GM23338 (cell line): ENCODE data around the gene N4BP2. TPM values are rescaled to one million over a fixed set of nuclear protein-coding genes. Genes with fewer than 3 reads are reported as not detected.

Experiments
- ATAC-seq: fragments of 200-7000 bp; cut with Tn5 transposase; 3 replicates; pipeline ENCODE4 v1.9.1; 2020
- DNase-seq: peaks from one replicate; pipeline ENCODE4 v3.0.0-alpha.2; 2015; ENCODE audit warnings: low spot score
- H2AFZ ChIP-seq: fragments of 200-600 bp; sonication (generic); 2 replicates; pipeline ENCODE4 v1.8.0; 2016; ENCODE audit warnings: antibody characterized with exemption, mild to moderate bottlenecking, moderate library complexity
- H3F3A ChIP-seq: fragments of 200-600 bp; sonication (generic); replicated peaks from 2 replicates; pipeline ENCODE4 v1.8.0; 2017; ENCODE audit warnings: antibody characterized with exemption, mixed run types, low read depth
- H3K27ac ChIP-seq: fragments of 200-600 bp; sonication (generic); 2 replicates; pipeline ENCODE4 v1.6.1; 2016; ENCODE audit warnings: low read depth
- H3K27me3 ChIP-seq: fragments of 200-600 bp; sonication (generic); 2 replicates; pipeline ENCODE4 v1.8.0; 2016; ENCODE audit warnings: mild to moderate bottlenecking, mixed run types, moderate library complexity; ENCODE audit not compliant: insufficient read depth
- H3K36me3 ChIP-seq: fragments of 200-600 bp; sonication (generic); 2 replicates; pipeline ENCODE4 v1.8.0; 2016; ENCODE audit warnings: mild to moderate bottlenecking; ENCODE audit not compliant: insufficient read depth
- H3K4me1 ChIP-seq: fragments of 200-600 bp; sonication (generic); 2 replicates; pipeline ENCODE4 v1.8.0; 2016; ENCODE audit warnings: mild to moderate bottlenecking, moderate library complexity; ENCODE audit not compliant: insufficient read depth
- H3K4me2 ChIP-seq: fragments of 200-600 bp; sonication (generic); 2 replicates; pipeline ENCODE4 v1.7.1; 2017; ENCODE audit warnings: mixed run types
- H3K4me3 ChIP-seq: fragments of 200-600 bp; sonication (generic); 2 replicates; pipeline ENCODE4 v1.6.1; 2016; ENCODE audit warnings: mixed run types
- H3K79me2 ChIP-seq: fragments of 200-600 bp; sonication (generic); replicated peaks from 2 replicates; pipeline ENCODE4 v1.8.0; 2017; ENCODE audit warnings: mild to moderate bottlenecking; ENCODE audit not compliant: insufficient read depth
- H3K9me2 ChIP-seq: fragments of 200-600 bp; sonication (generic); 2 replicates; pipeline ENCODE4 v1.8.0; 2017; ENCODE audit not compliant: insufficient read depth
- H4K20me1 ChIP-seq: fragments of 200-600 bp; sonication (generic); replicated peaks from 2 replicates; pipeline ENCODE4 v1.8.0; 2017; ENCODE audit warnings: mild to moderate bottlenecking; ENCODE audit not compliant: insufficient read depth
- H3K27ac Mint-ChIP-seq: 2 replicates; pipeline ENCODE4 v1.8.0; 2020; ENCODE audit warnings: inconsistent platforms, mild to moderate bottlenecking, moderate library complexity, mixed read lengths
- H3K27me3 Mint-ChIP-seq: 3 replicates; pipeline ENCODE4 v1.8.0; 2022; ENCODE audit warnings: low read depth, mild to moderate bottlenecking, moderate library complexity, mixed read lengths, inconsistent platforms; ENCODE audit not compliant: insufficient read depth, poor library complexity
- H3K36me3 Mint-ChIP-seq: 3 replicates; pipeline ENCODE4 v1.8.0; 2021; ENCODE audit warnings: low read depth, mild to moderate bottlenecking, inconsistent platforms, moderate library complexity, mixed read lengths
- H3K4me1 Mint-ChIP-seq: 3 replicates; pipeline ENCODE4 v1.8.0; 2020; ENCODE audit warnings: mild to moderate bottlenecking, inconsistent platforms, mixed read lengths
- H3K4me3 Mint-ChIP-seq: 3 replicates; pipeline ENCODE4 v1.8.0; 2021; ENCODE audit warnings: moderate library complexity, mild to moderate bottlenecking, inconsistent platforms, mixed read lengths
- H3K9me3 Mint-ChIP-seq: 3 replicates; pipeline ENCODE4 v1.8.0; 2020; ENCODE audit warnings: moderate library complexity, mild to moderate bottlenecking, inconsistent platforms, mixed read lengths
- CREB1 ChIP-seq: fragments of 250-450 bp; sonication (Bioruptor Pico); IDR thresholded peaks from 2 replicates; pipeline ENCODE4 v1.5.0; 2020; ENCODE audit warnings: low read depth, mild to moderate bottlenecking, moderate library complexity
- CTCF ChIP-seq, 2 experiments: fragments of 200-600 bp in 1 of 2; sonication (generic) in 1 of 2; conservative IDR thresholded peaks; 2 replicates each; pipeline versions ENCODE4 v1.5.1 to v1.6.1; 2016 to 2017; ENCODE audit warnings: antibody characterized with exemption in 2 of 2, low read depth in 2 of 2, mild to moderate bottlenecking in 2 of 2, moderate library complexity in 1 of 2
- ETS1 ChIP-seq: IDR thresholded peaks from 2 replicates; pipeline ENCODE4 v1.6.1; 2016; ENCODE audit warnings: antibody characterized with exemption
- EZH2 ChIP-seq: fragments of 200-600 bp; sonication (generic); IDR thresholded peaks from one replicate; pipeline ENCODE4 v1.8.0; 2017; ENCODE audit warnings: antibody characterized with exemption, mild to moderate bottlenecking, low read depth; ENCODE audit not compliant: unreplicated experiment
- EZH2phosphoT487 ChIP-seq: fragments of 200-600 bp; sonication (generic); IDR thresholded peaks from one replicate; pipeline ENCODE4 v1.8.1; 2018; ENCODE audit warnings: antibody characterized with exemption; ENCODE audit not compliant: unreplicated experiment
- JUNB ChIP-seq: IDR thresholded peaks from one replicate; pipeline ENCODE4 v1.6.1; 2016; ENCODE audit warnings: antibody characterized with exemption; ENCODE audit not compliant: unreplicated experiment
- NANOG ChIP-seq: IDR thresholded peaks from 2 replicates; pipeline ENCODE4 v1.6.1; 2016; ENCODE audit warnings: antibody characterized with exemption, borderline replicate concordance
- POLR2AphosphoS5 ChIP-seq: IDR thresholded peaks from 2 replicates; pipeline ENCODE4 v1.6.1; 2016; ENCODE audit warnings: antibody characterized with exemption, low read depth
- REST ChIP-seq: IDR thresholded peaks from one replicate; pipeline ENCODE4 v1.6.1; 2018; ENCODE audit warnings: antibody characterized with exemption; ENCODE audit not compliant: unreplicated experiment
- STAT1 ChIP-seq: IDR thresholded peaks from one replicate; pipeline ENCODE4 v1.6.1; 2016; ENCODE audit warnings: antibody characterized with exemption; ENCODE audit not compliant: unreplicated experiment
- ZNF114 ChIP-seq: fragments of 250-450 bp; sonication (Bioruptor Pico); IDR thresholded peaks from 2 replicates; pipeline ENCODE4 v1.5.0; 2020; ENCODE audit warnings: mild to moderate bottlenecking, moderate library complexity
- ZNF331 ChIP-seq: fragments of 250-450 bp; sonication (Bioruptor Pico); IDR thresholded peaks from 2 replicates; pipeline ENCODE4 v1.5.0; 2020; ENCODE audit warnings: low read depth, mild to moderate bottlenecking, moderate library complexity
- ZNF462 ChIP-seq: fragments of 250-450 bp; sonication (Bioruptor Pico); IDR thresholded peaks from 2 replicates; pipeline ENCODE4 v1.5.0; 2020; ENCODE audit warnings: mild to moderate bottlenecking, moderate library complexity
- polyA plus RNA-seq: library from polyadenylated mRNA; unstranded; fragments of >200 nt; fragmentation: Nextera tagmentation; extraction: Ambion mirVana; gene quantifications from 2 replicates; pipeline ENCODE4 v1.2.1, GENCODE V29; 2016
- total RNA-seq: library from RNA; depleted of rRNA; stranded (reverse); fragments of >200 nt; shearing (Covaris generic); gene quantifications from 2 replicates; pipeline ENCODE4 v1.2.3, GENCODE V29; 2014

N4BP2 gene
- total and polyA plus RNA-seq, 2 experiments from 2014 or later, result 25.6 to 46.3 TPM

GRCh38 chr4:40199999-40200874 lies 143.6 kb downstream of the N4BP2 start:
- no peaks in the 10 kb centered on the region for H3K36me3 Mint-ChIP-seq
- H3K9me3 Mint-ChIP-seq, result no peaks in the 10 kb centered on the region
- DNase-seq (no peak), ATAC-seq (no peak)
- H3K27ac ChIP-seq, result no peak overlapping the region
- no peaks in the 10 kb centered on the region for H3K9me2 ChIP-seq
- TF ChIP-seq ETS1 (no peak), EZH2phosphoT487 (no peak), POLR2AphosphoS5 (no peak), STAT1 (no peak), CREB1 (CRISPR knock-in tag) (no peak), EZH2 (no peak), NANOG (no peak), REST (no peak), ZNF114 (CRISPR knock-in tag) (no peak), CTCF (conservative IDR thresholded peaks at IDR 0.05; ENCODE audit: low read depth in 2 of 2) (no peak), JUNB (no peak), ZNF462 (CRISPR knock-in tag) (no peak), ZNF331 (CRISPR knock-in tag) (no peak)
- H3K4me3 ChIP-seq, result no peak overlapping the region
- no peaks in the 10 kb centered on the region for H3K27me3 ChIP-seq
- H3K27me3 Mint-ChIP-seq, result peaks cover 1% of the 10 kb centered on the region
- no peak overlapping the region for H2AFZ ChIP-seq
- peaks cover 53% of the 10 kb centered on the region for H3K4me1 Mint-ChIP-seq
- H3K4me1 ChIP-seq, result peaks cover 42% of the 10 kb centered on the region
- H3F3A ChIP-seq, result no peaks in the 10 kb centered on the region
- no peaks in the 10 kb centered on the region for H4K20me1 ChIP-seq
- H3K79me2 ChIP-seq, result no peaks in the 10 kb centered on the region
- H3K36me3 ChIP-seq, result no peaks in the 10 kb centered on the region
- H3K4me2 ChIP-seq, result no peak overlapping the region
- peak overlapping the region; percentile 38; the same call in 1 of the 2 replicates for H3K27ac Mint-ChIP-seq
- no peak overlapping the region; the same call in 2 of the 3 replicates for H3K4me3 Mint-ChIP-seq
